PC-3 (cell line): ENCODE measurements around the gene FLNA.

Experiments
- EZH2 ChIP-seq: fragments of 300-600 bp; sonication (generic); IDR thresholded peaks from one replicate; pipeline ENCODE4 v1.6.1; 2017; ENCODE audit warnings: antibody characterized with exemption, mild to moderate bottlenecking, low read length; ENCODE audit not compliant: unreplicated experiment
- TF ChIP-seq, protein P1 (sequence below): fragments of 300-600 bp; sonication (generic); conservative IDR thresholded peaks from 2 replicates; pipeline ENCODE4 v1.5.1; 2017; ENCODE audit warnings: antibody characterized with exemption, low read depth, mild to moderate bottlenecking, low read length

DNA sequence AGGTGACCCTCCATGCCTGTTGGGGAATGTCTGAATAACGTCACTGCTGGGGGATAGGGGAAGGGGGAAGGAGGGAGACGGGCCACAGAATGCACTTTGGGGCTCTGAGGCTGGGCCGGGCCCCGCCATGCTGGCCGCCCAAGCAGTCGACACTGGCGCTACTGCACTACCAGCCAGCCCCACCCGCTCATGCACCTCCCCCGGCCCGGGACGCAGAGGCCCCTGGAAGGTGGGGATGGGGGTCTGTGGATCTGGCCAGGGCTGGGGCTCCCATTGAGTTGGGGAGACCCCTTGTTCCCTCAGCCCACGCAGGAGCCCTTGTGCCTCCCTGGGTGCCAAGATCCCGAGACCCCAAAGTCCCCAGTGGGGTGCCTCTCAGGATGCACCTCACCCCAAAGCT is 17.8 kb downstream of the FLNA start:
- TF ChIP-seq, protein P1, sequence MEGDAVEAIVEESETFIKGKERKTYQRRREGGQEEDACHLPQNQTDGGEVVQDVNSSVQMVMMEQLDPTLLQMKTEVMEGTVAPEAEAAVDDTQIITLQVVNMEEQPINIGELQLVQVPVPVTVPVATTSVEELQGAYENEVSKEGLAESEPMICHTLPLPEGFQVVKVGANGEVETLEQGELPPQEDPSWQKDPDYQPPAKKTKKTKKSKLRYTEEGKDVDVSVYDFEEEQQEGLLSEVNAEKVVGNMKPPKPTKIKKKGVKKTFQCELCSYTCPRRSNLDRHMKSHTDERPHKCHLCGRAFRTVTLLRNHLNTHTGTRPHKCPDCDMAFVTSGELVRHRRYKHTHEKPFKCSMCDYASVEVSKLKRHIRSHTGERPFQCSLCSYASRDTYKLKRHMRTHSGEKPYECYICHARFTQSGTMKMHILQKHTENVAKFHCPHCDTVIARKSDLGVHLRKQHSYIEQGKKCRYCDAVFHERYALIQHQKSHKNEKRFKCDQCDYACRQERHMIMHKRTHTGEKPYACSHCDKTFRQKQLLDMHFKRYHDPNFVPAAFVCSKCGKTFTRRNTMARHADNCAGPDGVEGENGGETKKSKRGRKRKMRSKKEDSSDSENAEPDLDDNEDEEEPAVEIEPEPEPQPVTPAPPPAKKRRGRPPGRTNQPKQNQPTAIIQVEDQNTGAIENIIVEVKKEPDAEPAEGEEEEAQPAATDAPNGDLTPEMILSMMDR: no peak
- no peak for TF ChIP-seq EZH2
